NCI-H2171 treated with DMSO at 0.1 percent for 48 hours (cell line): ENCODE data around the gene HLA-F.

ENCODE experiments used
- DNase-seq: peaks from one replicate; lab custom pipeline; 2025; lab: John Stamatoyannopoulos, UW

The HLA-F gene

GRCh38 chr6:29723262-29723665 is at the start of gene HLA-F:
HLA-F (plus strand) TSS chr6:29723434; CDS start chr6:29723464, 30 bp downstream.
- peak; percentile 37 for DNase-seq

- no peak for DNase-seq
Observed at GRCh38 chr6:29674008-29674407, 49.2 kb upstream of the HLA-F start.

- DNase-seq, result no peak
Observed at GRCh38 chr6:29675561-29675960, 47.7 kb upstream of the HLA-F start.

- no peak for DNase-seq
Observed at GRCh38 chr6:29676981-29677601, 46.1 kb upstream of the HLA-F start.

- DNase-seq, result no peak
Observed at GRCh38 chr6:29678114-29678513, 45.1 kb upstream of the HLA-F start.

- DNase-seq, result no peak
Observed at GRCh38 chr6:29679962-29680361, 43.3 kb upstream of the HLA-F start.

- no peak for DNase-seq
Observed at GRCh38 chr6:29680416-29680815, 42.8 kb upstream of the HLA-F start.

- no peak for DNase-seq
Observed at GRCh38 chr6:29680904-29681303, 42.3 kb upstream of the HLA-F start, which contains the start of gene ZFP57. ZFP57 (minus strand) TSS chr6:29681152; CDS start chr6:29677003, 4,149 bp downstream.

GRCh38 chr6:29681811-29682210 is 41.4 kb upstream of the HLA-F start:
- no peak for DNase-seq

GRCh38 chr6:29685718-29686326 is 37.4 kb upstream of the HLA-F start:
- no peak for DNase-seq

GRCh38 chr6:29694637-29695036 is 28.6 kb upstream of the HLA-F start:
- DNase-seq, result no peak

GRCh38 chr6:29696147-29697125 is 26.8 kb upstream of the HLA-F start:
- no peak for DNase-seq

GRCh38 chr6:29702519-29703103 is 20.6 kb upstream of the HLA-F start:
- no peak for DNase-seq

- DNase-seq, result peak; percentile 15
Observed at GRCh38 chr6:29705389-29706231, 17.6 kb upstream of the HLA-F start.

- no peak for DNase-seq
Observed at GRCh38 chr6:29708432-29709179, 14.6 kb upstream of the HLA-F start.

- DNase-seq, result no peak
Observed at GRCh38 chr6:29709188-29709587, 14.0 kb upstream of the HLA-F start.

GRCh38 chr6:29710281-29710941 is 12.8 kb upstream of the HLA-F start:
- no peak for DNase-seq

- no peak for DNase-seq
Observed at GRCh38 chr6:29720863-29721262, 2.4 kb upstream of the HLA-F start.

GRCh38 chr6:29723666-29724588 is 693 bp downstream of the HLA-F start:
- no peak for DNase-seq
